Neural progenitor cell (in vitro differentiated cells): ENCODE results near the gene DOLPP1. TPM values are rescaled to one million over a fixed set of nuclear protein-coding genes. Genes with fewer than 3 reads are reported as not detected.
"Not testable (repeated sequence)": the region's sequence is repeated elsewhere in the genome, so short reads cannot be mapped to it uniquely, and the experiment has no call there.

Source experiments
- DNase-seq: peaks from one replicate; pipeline ENCODE4 v3.0.0-alpha.2; 2016; ENCODE audit warnings: low spot score
- H2AFZ ChIP-seq: fragments of 200-600 bp; sonication (generic); replicated peaks from 2 replicates; pipeline ENCODE4 v1.6.1; 2016; ENCODE audit warnings: antibody characterized with exemption
- H3F3A ChIP-seq: fragments of 200-600 bp; sonication (generic); 2 replicates; pipeline ENCODE4 v1.6.1; 2016; ENCODE audit warnings: antibody characterized with exemption, low read depth
- H3K27ac ChIP-seq: fragments of 200-600 bp; sonication (generic); 2 replicates; pipeline ENCODE4 v1.5.1; 2016; ENCODE audit warnings: mild to moderate bottlenecking
- H3K27me3 ChIP-seq: fragments of 200-600 bp; sonication (generic); 2 replicates; pipeline ENCODE4 v1.6.1; 2016; ENCODE audit warnings: mild to moderate bottlenecking, moderate library complexity
- H3K36me3 ChIP-seq: fragments of 200-600 bp; sonication (generic); 2 replicates; pipeline ENCODE4 v1.5.1; 2016
- H3K4me1 ChIP-seq: fragments of 200-600 bp; sonication (generic); 2 replicates; pipeline ENCODE4 v1.6.1; 2016; ENCODE audit warnings: mixed run types
- H3K4me2 ChIP-seq: fragments of 200-600 bp; sonication (generic); 2 replicates; pipeline ENCODE4 v1.6.1; 2016
- H3K4me3 ChIP-seq: fragments of 200-600 bp; sonication (generic); 2 replicates; pipeline ENCODE4 v1.5.1; 2016
- H3K79me2 ChIP-seq: fragments of 200-600 bp; sonication (generic); 2 replicates; pipeline ENCODE4 v1.6.1; 2016; ENCODE audit warnings: low read depth
- H3K9ac ChIP-seq: fragments of 200-600 bp; sonication (generic); 2 replicates; pipeline ENCODE4 v1.6.1; 2016
- H3K9me3 ChIP-seq: fragments of 200-600 bp; sonication (generic); 2 replicates; pipeline ENCODE4 v1.5.1; 2016; ENCODE audit warnings: low read depth
- H4K20me1 ChIP-seq: fragments of 200-600 bp; sonication (generic); 2 replicates; pipeline ENCODE4 v1.6.1; 2016; ENCODE audit warnings: low read depth
- H3K27ac Mint-ChIP-seq: 3 replicates; pipeline ENCODE4 v1.8.0; 2021; ENCODE audit warnings: mixed read lengths
- H3K27me3 Mint-ChIP-seq: 2 replicates; pipeline ENCODE4 v1.8.0; 2022; ENCODE audit warnings: low read depth, mild to moderate bottlenecking, inconsistent platforms, moderate library complexity, mixed read lengths; ENCODE audit not compliant: insufficient read depth
- H3K36me3 Mint-ChIP-seq: 3 replicates; pipeline ENCODE4 v1.8.0; 2021; ENCODE audit warnings: mixed read lengths
- H3K4me1 Mint-ChIP-seq: 3 replicates; pipeline ENCODE4 v1.8.0; 2021; ENCODE audit warnings: mixed read lengths
- H3K4me3 Mint-ChIP-seq: 3 replicates; pipeline ENCODE4 v1.8.0; 2021; ENCODE audit warnings: mild to moderate bottlenecking, moderate library complexity, mixed read lengths
- H3K9me3 Mint-ChIP-seq: 3 replicates; pipeline ENCODE4 v1.8.0; 2020; ENCODE audit warnings: mixed read lengths
- CTCF ChIP-seq: fragments of 200-600 bp; sonication (generic); IDR thresholded peaks from 2 replicates; pipeline ENCODE4 v1.5.1; 2017; ENCODE audit warnings: antibody characterized with exemption, mild to moderate bottlenecking
- EZH2 ChIP-seq: fragments of 200-600 bp; sonication (generic); IDR thresholded peaks from 2 replicates; pipeline ENCODE4 v1.6.1; 2017; ENCODE audit warnings: antibody characterized with exemption, mild to moderate bottlenecking, moderate library complexity
- EZH2phosphoT487 ChIP-seq: fragments of 200-600 bp; sonication (generic); IDR thresholded peaks from 2 replicates; pipeline ENCODE4 v1.6.1; 2017; ENCODE audit warnings: antibody characterized with exemption
- total RNA-seq: library from RNA; depleted of rRNA; stranded (reverse); fragments of >200 nt; gene quantifications from 2 replicates; pipeline ENCODE4 v1.2.3, GENCODE V29; 2015; ENCODE audit warnings: low replicate concordance

The DOLPP1 gene
- total RNA-seq, 1 donor from 2014 or later, result 25.1 TPM

DNA sequence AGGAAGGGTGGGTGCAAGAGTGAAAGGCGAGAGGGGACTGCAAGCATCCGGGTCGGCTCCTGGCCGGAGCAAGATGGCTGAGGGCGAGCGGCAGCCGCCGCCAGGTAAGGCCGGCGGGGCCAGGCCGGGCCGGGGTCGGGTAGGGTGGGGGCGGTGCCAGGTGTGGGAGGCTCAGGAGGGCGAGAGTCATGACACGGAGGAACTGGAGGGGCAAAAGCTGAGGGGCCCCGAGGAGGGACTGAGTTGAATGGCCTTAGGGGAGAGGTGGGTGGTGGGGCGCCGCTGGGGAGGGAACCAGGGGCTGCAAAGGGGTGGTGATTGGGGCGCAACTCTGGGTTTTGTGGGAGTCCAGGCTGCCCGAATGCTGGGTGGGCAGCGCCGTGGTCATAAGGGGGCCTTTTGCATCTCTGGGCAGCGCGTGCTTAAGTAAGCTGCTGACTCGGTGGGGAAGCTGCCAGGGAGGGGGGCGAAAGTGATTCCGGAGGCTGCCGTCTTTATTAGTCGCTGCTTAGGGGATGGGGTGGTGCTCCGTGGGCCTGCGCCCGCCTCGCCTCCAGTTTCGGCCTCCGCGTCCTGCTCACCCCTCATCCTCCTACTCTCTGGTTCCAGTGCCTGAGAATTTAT, 30.7 kb downstream of the DOLPP1 start:
- Histone ChIP-seq H3K36me3 (no peaks in the 10 kb centered on the region), H3K9ac (peak overlapping the region; percentile 62), H3K27me3 (peaks cover 21% of the 10 kb centered on the region), H4K20me1 (peaks cover 15% of the 10 kb centered on the region), H3K4me2 (peak overlapping the region; percentile 90), H3K79me2 (peaks cover 50% of the 10 kb centered on the region), H3K4me3 (peak overlapping the region; percentile 93), H3F3A (peaks cover 24% of the 10 kb centered on the region), H2AFZ (peak overlapping the region; percentile 95), H3K9me3 (no peaks in the 10 kb centered on the region), H3K27ac (peak overlapping the region; percentile 84), H3K4me1 (no peaks in the 10 kb centered on the region)
- Mint-ChIP-seq H3K27ac (peak overlapping the region; percentile 95), H3K4me3 (peak overlapping the region; percentile 97), H3K9me3 (no peaks in the 10 kb centered on the region), H3K4me1 (peaks cover 31% of the 10 kb centered on the region), H3K36me3 (peaks cover 3% of the 10 kb centered on the region), H3K27me3 (peaks cover 3% of the 10 kb centered on the region)
- DNase-seq, result peak; percentile 62
- TF ChIP-seq EZH2phosphoT487, result no peak
- TF ChIP-seq EZH2, result no peak
- TF ChIP-seq CTCF, result no peak

DNA sequence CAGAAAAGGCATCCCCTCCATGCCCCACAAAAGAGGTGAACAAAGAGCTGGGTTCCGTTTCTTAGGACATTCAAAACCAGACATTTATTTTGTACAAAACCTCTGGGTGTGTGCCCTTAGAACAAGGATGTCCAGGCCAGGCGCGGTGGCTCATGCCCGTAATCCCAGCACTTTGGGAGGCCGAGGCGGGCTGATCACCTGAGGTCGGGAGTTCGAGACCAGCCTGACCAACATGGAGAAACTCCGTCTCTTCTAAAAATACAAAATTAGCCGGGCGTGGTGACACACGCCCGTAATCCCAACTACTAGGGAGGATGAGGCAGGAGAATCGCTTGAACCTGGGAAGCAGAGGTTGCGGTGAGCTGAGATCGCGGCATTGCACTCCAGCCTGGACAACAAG, 31.6 kb downstream of the DOLPP1 start:
- Histone ChIP-seq H3K4me3 (peak overlapping the region; percentile 93), H4K20me1 (peaks cover 15% of the 10 kb centered on the region), H3K4me2 (peak overlapping the region; percentile 90), H3K27me3 (peaks cover 21% of the 10 kb centered on the region), H3K79me2 (peaks cover 59% of the 10 kb centered on the region), H3F3A (peaks cover 24% of the 10 kb centered on the region), H3K27ac (peak overlapping the region; percentile 44), H3K9ac (peak overlapping the region; percentile 62)
- H3K4me3 Mint-ChIP-seq, result peak overlapping the region; percentile 97
- H3K36me3 Mint-ChIP-seq, H3K9me3 Mint-ChIP-seq, H3K27me3 Mint-ChIP-seq, H3K9me3 ChIP-seq, DNase-seq, H2AFZ ChIP-seq, H3K4me1 ChIP-seq, H3K36me3 ChIP-seq: not testable (repeated sequence)
- peaks cover 31% of the 10 kb centered on the region for H3K4me1 Mint-ChIP-seq
- peak overlapping the region; percentile 80 for H3K27ac Mint-ChIP-seq

DNA sequence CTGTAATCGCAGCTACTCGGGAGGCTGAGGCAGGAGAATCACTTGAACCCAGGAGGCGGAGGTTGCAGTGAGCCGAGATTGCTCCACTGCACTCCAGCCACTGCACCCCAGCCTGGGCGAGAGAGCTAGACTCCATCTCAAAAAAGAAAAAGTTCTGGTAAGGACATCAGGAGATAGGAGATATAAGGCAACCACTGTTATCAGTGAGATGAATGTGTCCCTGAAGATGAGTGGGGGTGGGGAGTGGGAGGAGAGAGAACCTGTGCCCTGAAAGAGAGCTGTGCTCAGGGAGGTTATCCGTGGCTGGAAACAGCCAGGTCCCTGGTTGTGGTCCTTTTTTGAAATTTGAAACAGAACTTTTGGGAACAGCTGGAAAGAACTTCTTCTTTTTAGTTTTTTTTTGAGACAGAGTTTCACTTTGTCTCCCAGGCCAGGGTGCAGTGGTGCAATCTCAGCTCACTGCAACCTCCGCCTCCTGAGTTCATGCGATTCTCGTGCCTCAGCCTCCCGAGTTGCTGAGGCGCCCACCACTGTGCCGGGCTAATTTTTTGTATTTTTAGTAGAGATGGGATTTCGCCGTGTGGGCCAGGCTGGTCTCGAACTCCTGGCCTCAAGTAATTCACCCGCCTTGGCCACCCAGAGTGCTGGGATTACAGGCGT, 32.9 kb downstream of the DOLPP1 start:
- H3K4me2 ChIP-seq, result no peak overlapping the region
- no peak for DNase-seq
- Mint-ChIP-seq H3K9me3 (no peaks in the 10 kb centered on the region), H3K4me3 (peak overlapping the region; percentile 65), H3K4me1 (peaks cover 29% of the 10 kb centered on the region), H3K27ac (no peak overlapping the region), H3K27me3 (peaks cover 1% of the 10 kb centered on the region), H3K36me3 (peaks cover 2% of the 10 kb centered on the region)
- no peaks in the 10 kb centered on the region for H3K36me3 ChIP-seq
- no peaks in the 10 kb centered on the region for H3K9me3 ChIP-seq
- H3K4me1 ChIP-seq, result no peaks in the 10 kb centered on the region
- peaks cover 15% of the 10 kb centered on the region for H4K20me1 ChIP-seq
- no peak for TF ChIP-seq EZH2phosphoT487
- TF ChIP-seq EZH2, result no peak
- no peak for TF ChIP-seq CTCF
- H3K4me3 ChIP-seq, result no peak overlapping the region
- H3K79me2 ChIP-seq, result peaks cover 71% of the 10 kb centered on the region
- H3F3A ChIP-seq, result peaks cover 24% of the 10 kb centered on the region
- peaks cover 17% of the 10 kb centered on the region for H3K27me3 ChIP-seq
- H2AFZ ChIP-seq, result no peak overlapping the region
- no peak overlapping the region for H3K9ac ChIP-seq
- no peak overlapping the region for H3K27ac ChIP-seq

- no peak overlapping the region for H3K27ac Mint-ChIP-seq
Observed at GRCh38 chr9:129118799-129119198, 37.9 kb downstream of the DOLPP1 start.

More at GRCh38 chr9:129118799-129119198, 37.9 kb downstream of the DOLPP1 start:
- Histone ChIP-seq H3K36me3 (no peaks in the 10 kb centered on the region), H3K27ac (no peak overlapping the region), H3K27me3 (no peaks in the 10 kb centered on the region), H3K9ac (no peak overlapping the region), H3K4me1 (no peaks in the 10 kb centered on the region), H2AFZ (no peak overlapping the region), H3K9me3 (no peaks in the 10 kb centered on the region), H3K79me2 (peaks cover 72% of the 10 kb centered on the region), H3F3A (no peaks in the 10 kb centered on the region), H3K4me2 (no peak overlapping the region), H4K20me1 (peaks cover 7% of the 10 kb centered on the region), H3K4me3 (no peak overlapping the region)
- Mint-ChIP-seq H3K4me3 (no peak overlapping the region), H3K4me1 (peaks cover 11% of the 10 kb centered on the region), H3K27me3 (no peaks in the 10 kb centered on the region), H3K36me3 (peaks cover 15% of the 10 kb centered on the region), H3K9me3 (no peaks in the 10 kb centered on the region)
- DNase-seq, result no peak
- TF ChIP-seq CTCF, result no peak
- TF ChIP-seq EZH2phosphoT487, result no peak
- no peak for TF ChIP-seq EZH2
